Measurements from ENCODE around the gene ZNF784.

Gene ZNF784

DNA sequence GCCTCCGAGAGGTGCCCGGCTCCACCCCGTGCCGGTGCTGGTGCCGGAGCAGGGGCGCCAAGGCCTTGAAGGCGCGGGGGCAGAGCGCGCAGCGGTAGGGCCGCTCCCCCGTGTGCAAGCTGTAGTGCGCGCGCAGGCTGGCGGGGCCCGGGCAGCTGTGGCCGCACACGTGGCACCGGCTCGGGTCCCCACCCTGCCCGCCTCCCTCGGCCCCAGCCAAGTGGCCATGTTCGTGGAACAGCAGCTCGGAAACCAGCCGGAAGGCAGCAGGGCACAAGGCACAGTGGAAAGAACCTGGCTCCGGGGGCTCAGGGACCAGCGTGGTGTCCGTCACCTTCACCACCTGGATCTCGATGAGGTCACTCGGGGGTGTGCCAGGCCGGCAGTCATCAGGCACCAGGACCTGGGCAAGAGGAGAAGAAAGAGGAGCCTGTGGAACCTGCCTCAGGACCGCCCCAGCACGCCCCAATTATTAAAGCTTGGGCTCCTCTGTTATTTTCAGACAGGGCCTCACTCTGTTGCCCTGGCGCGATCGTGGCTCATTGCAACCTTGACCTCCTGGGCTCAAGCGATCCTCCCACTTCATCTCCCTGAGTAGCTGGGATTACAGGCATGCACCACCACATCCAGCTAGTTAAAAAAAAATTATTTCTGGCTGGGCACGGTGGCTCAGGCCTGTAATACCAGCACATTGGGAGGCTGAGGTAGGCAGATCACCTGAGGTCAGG lies 2.0 kb downstream of the ZNF784 start (continued):
- TF ChIP-seq, protein P1, sequence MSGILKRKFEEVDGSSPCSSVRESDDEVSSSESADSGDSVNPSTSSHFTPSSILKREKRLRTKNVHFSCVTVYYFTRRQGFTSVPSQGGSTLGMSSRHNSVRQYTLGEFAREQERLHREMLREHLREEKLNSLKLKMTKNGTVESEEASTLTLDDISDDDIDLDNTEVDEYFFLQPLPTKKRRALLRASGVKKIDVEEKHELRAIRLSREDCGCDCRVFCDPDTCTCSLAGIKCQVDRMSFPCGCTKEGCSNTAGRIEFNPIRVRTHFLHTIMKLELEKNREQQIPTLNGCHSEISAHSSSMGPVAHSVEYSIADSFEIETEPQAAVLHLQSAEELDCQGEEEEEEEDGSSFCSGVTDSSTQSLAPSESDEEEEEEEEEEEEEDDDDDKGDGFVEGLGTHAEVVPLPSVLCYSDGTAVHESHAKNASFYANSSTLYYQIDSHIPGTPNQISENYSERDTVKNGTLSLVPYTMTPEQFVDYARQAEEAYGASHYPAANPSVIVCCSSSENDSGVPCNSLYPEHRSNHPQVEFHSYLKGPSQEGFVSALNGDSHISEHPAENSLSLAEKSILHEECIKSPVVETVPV (CRISPR knock-in tag; IDR thresholded peaks at IDR 0.05): no peak

DNA sequence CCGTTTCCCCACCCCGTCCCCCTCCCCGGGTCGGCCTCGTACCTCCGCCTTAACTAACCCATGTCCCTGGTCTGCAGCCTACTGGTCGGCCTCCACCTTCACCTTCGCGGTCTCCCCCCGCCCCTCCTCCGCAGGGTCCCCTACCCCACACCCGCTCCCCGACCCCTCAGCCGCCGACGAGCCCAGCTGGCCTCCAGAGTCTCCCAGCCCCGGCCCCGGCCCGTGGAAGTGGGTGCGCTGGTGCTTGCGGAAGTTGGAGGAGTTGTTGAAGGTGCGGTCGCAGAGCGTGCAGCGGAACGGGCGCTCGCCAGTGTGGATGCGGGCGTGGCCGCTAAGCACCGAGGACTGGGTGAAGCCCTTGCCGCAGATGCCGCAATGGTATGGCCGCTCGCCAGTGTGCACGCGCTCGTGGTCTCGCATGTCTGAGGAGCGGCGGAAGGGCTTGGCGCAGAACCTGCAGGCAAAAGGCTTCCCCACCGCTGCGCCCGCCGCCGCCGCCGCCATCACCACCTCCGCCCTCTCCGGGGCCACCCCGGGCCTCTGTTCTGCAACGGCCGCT lies 2.6 kb downstream of the ZNF784 start:
- TF ChIP-seq, protein P2, sequence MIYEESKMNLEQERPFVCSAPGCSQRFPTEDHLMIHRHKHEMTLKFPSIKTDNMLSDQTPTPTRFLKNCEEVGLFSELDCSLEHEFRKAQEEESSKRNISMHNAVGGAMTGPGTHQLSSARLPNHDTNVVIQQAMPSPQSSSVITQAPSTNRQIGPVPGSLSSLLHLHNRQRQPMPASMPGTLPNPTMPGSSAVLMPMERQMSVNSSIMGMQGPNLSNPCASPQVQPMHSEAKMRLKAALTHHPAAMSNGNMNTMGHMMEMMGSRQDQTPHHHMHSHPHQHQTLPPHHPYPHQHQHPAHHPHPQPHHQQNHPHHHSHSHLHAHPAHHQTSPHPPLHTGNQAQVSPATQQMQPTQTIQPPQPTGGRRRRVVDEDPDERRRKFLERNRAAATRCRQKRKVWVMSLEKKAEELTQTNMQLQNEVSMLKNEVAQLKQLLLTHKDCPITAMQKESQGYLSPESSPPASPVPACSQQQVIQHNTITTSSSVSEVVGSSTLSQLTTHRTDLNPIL (CRISPR knock-in tag; IDR thresholded peaks at IDR 0.05; ENCODE audit: low read depth): no peak
- TF ChIP-seq, protein P1 (CRISPR knock-in tag; IDR thresholded peaks at IDR 0.05): no peak
- TF ChIP-seq TOX (CRISPR knock-in tag; IDR thresholded peaks at IDR 0.05; ENCODE audit: borderline replicate concordance): no peak
- no peak for TF ChIP-seq RARB (CRISPR knock-in tag; IDR thresholded peaks at IDR 0.05)
- TF ChIP-seq ZFP30 (CRISPR knock-in tag; IDR thresholded peaks at IDR 0.05): no peak
- no peak for TF ChIP-seq ZNF70 (CRISPR knock-in tag; IDR thresholded peaks at IDR 0.05)
- no peak for ATAC-seq

DNA sequence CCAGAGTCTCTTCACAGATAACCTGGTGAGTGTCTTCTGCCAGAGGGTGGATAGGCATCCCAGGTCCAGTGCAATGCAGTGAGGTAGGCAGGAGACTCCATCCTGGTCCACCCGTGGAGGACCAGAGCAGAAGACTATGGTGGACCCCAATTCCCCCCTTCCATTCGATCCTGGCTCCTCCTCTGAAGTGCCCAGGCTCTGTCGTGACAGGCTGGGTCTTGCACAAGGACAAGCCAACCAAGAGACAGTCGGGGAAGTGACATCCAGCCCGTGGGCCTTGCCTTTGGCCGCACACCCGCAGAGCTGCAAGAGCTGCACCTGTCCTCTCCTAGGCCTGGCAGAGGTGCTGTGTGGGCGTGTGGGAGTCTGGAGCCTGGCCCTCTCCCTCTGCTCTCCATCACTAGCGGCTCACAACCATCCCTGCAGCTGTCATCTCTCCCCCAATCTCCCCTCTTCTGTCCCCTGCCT lies 3.1 kb downstream of the ZNF784 start:
- no peak for TF ChIP-seq ZNF70 (CRISPR knock-in tag; IDR thresholded peaks at IDR 0.05)
- no peak for TF ChIP-seq ZFP30 (CRISPR knock-in tag; IDR thresholded peaks at IDR 0.05)
- TF ChIP-seq BACH2 (CRISPR knock-in tag; IDR thresholded peaks at IDR 0.05; ENCODE audit: borderline replicate concordance): no peak
- TF ChIP-seq, protein P3, sequence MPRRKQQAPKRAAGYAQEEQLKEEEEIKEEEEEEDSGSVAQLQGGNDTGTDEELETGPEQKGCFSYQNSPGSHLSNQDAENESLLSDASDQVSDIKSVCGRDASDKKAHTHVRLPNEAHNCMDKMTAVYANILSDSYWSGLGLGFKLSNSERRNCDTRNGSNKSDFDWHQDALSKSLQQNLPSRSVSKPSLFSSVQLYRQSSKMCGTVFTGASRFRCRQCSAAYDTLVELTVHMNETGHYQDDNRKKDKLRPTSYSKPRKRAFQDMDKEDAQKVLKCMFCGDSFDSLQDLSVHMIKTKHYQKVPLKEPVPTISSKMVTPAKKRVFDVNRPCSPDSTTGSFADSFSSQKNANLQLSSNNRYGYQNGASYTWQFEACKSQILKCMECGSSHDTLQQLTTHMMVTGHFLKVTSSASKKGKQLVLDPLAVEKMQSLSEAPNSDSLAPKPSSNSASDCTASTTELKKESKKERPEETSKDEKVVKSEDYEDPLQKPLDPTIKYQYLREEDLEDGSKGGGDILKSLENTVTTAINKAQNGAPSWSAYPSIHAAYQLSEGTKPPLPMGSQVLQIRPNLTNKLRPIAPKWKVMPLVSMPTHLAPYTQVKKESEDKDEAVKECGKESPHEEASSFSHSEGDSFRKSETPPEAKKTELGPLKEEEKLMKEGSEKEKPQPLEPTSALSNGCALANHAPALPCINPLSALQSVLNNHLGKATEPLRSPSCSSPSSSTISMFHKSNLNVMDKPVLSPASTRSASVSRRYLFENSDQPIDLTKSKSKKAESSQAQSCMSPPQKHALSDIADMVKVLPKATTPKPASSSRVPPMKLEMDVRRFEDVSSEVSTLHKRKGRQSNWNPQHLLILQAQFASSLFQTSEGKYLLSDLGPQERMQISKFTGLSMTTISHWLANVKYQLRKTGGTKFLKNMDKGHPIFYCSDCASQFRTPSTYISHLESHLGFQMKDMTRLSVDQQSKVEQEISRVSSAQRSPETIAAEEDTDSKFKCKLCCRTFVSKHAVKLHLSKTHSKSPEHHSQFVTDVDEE (CRISPR knock-in tag; IDR thresholded peaks at IDR 0.05): no peak
- TF ChIP-seq SNAI2 (CRISPR knock-in tag; IDR thresholded peaks at IDR 0.05): no peak
- no peak for TF ChIP-seq ZFP3 (CRISPR knock-in tag; IDR thresholded peaks at IDR 0.05)
- TF ChIP-seq, protein P1 (CRISPR knock-in tag; IDR thresholded peaks at IDR 0.05): no peak
- no peak for TF ChIP-seq GLIS3 (CRISPR knock-in tag; IDR thresholded peaks at IDR 0.05)
- TF ChIP-seq ARNTL (CRISPR knock-in tag; IDR thresholded peaks at IDR 0.05; ENCODE audit: borderline replicate concordance, low read depth): no peak
- TF ChIP-seq ISL1 (CRISPR knock-in tag; IDR thresholded peaks at IDR 0.05): no peak
- TF ChIP-seq ESRRG (CRISPR knock-in tag; IDR thresholded peaks at IDR 0.05): no peak
- no peak for TF ChIP-seq CSDC2 (CRISPR knock-in tag; IDR thresholded peaks at IDR 0.05)
- no peak for TF ChIP-seq ZNF565 (CRISPR knock-in tag; conservative IDR thresholded peaks at IDR 0.05; ENCODE audit: low read depth)
- no peak for TF ChIP-seq ZC3H10 (CRISPR knock-in tag; IDR thresholded peaks at IDR 0.05)
- no peak for TF ChIP-seq TCF4 (CRISPR knock-in tag; IDR thresholded peaks at IDR 0.05; ENCODE audit: borderline replicate concordance)
- TF ChIP-seq, protein P4, sequence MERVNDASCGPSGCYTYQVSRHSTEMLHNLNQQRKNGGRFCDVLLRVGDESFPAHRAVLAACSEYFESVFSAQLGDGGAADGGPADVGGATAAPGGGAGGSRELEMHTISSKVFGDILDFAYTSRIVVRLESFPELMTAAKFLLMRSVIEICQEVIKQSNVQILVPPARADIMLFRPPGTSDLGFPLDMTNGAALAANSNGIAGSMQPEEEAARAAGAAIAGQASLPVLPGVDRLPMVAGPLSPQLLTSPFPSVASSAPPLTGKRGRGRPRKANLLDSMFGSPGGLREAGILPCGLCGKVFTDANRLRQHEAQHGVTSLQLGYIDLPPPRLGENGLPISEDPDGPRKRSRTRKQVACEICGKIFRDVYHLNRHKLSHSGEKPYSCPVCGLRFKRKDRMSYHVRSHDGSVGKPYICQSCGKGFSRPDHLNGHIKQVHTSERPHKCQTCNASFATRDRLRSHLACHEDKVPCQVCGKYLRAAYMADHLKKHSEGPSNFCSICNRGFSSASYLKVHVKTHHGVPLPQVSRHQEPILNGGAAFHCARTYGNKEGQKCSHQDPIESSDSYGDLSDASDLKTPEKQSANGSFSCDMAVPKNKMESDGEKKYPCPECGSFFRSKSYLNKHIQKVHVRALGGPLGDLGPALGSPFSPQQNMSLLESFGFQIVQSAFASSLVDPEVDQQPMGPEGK (CRISPR knock-in tag; IDR thresholded peaks at IDR 0.05; ENCODE audit: borderline replicate concordance): no peak
- no peak for ATAC-seq
